MM.1S (cell line): ENCODE data around the gene CDAN1.

ENCODE experiments used
- EZH2 ChIP-seq: fragments of 300-600 bp; sonication (generic); optimal IDR thresholded peaks from 2 replicates; pipeline ENCODE3; 2017; ENCODE audit warnings: low read depth, mild to moderate bottlenecking, antibody characterized with exemption, low read length, mixed read lengths
- EZH2phosphoT487 ChIP-seq: fragments of 300-600 bp; sonication (generic); IDR thresholded peaks from 2 replicates; pipeline ENCODE4 v1.6.1; 2018; ENCODE audit warnings: antibody characterized with exemption, low read length
- TF ChIP-seq, protein P1 (sequence below): fragments of 300-600 bp; sonication (generic); IDR thresholded peaks from 2 replicates; pipeline ENCODE4 v1.5.1; 2016; ENCODE audit warnings: antibody characterized with exemption, low read length, mixed read lengths

DNA sequence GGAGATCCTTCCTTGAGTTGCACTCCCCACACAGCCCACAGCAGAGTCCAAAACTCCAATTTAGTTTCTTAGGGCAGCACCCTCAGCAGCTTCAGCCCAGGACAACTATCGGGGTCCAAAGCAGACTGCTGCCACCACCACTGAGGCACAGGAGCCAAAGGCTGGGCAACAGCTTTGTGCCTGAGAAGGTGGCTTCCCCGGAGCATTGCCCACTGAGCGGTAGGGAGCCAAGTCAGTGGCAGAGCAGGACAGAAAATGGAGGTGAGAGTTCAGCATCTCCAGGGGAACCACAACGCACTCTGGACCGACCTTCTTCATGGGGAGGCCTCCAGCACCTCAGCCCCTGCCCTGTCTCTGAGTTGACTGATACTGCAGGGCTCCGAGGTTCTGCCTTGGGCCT, 43.4 kb downstream of the CDAN1 start:
- TF ChIP-seq, protein P1, sequence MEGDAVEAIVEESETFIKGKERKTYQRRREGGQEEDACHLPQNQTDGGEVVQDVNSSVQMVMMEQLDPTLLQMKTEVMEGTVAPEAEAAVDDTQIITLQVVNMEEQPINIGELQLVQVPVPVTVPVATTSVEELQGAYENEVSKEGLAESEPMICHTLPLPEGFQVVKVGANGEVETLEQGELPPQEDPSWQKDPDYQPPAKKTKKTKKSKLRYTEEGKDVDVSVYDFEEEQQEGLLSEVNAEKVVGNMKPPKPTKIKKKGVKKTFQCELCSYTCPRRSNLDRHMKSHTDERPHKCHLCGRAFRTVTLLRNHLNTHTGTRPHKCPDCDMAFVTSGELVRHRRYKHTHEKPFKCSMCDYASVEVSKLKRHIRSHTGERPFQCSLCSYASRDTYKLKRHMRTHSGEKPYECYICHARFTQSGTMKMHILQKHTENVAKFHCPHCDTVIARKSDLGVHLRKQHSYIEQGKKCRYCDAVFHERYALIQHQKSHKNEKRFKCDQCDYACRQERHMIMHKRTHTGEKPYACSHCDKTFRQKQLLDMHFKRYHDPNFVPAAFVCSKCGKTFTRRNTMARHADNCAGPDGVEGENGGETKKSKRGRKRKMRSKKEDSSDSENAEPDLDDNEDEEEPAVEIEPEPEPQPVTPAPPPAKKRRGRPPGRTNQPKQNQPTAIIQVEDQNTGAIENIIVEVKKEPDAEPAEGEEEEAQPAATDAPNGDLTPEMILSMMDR = no peak
- TF ChIP-seq EZH2 (no peak), EZH2phosphoT487 (no peak)
